Activated CD8-positive, alpha-beta T cell treated with anti-CD3 and anti-CD28 coated beads for 36 hours (primary cell): ENCODE measurements around the gene AGK. TPM values are rescaled to one million over a fixed set of nuclear protein-coding genes. Genes with fewer than 3 reads are reported as not detected.

ENCODE experiments used
- ATAC-seq: fragments of 200-7000 bp; cut with Tn5 transposase; one replicate; pipeline ENCODE4 v1.10.0; 2021; ENCODE audit warnings: mild to moderate bottlenecking, moderate library complexity
- CTCF ChIA-PET: fragments of 350-600 bp; sonication (Branson Sonifier 250); formaldehyde crosslinking; loops from one replicate; lab custom pipeline; 2021; ENCODE audit warnings: antibody characterized with exemption; lab: Charles Lee
- POLR2A ChIA-PET: fragments of 350-600 bp; sonication (Branson Sonifier 250); formaldehyde crosslinking; loops from one replicate; lab custom pipeline; 2021; ENCODE audit warnings: antibody characterized with exemption; lab: Charles Lee
- DNase-seq: peaks from one replicate; pipeline ENCODE4 v3.0.0-alpha.2; 2020
- H3K27ac Mint-ChIP-seq: one replicate; pipeline ENCODE4 v1.8.0; 2021; ENCODE audit warnings: mild to moderate bottlenecking, mixed read lengths
- H3K27me3 Mint-ChIP-seq: one replicate; pipeline ENCODE4 v1.8.0; 2021; ENCODE audit warnings: mixed read lengths
- H3K36me3 Mint-ChIP-seq: one replicate; pipeline ENCODE4 v1.8.0; 2021; ENCODE audit warnings: low read depth, mixed read lengths
- H3K4me1 Mint-ChIP-seq: one replicate; pipeline ENCODE4 v1.8.0; 2021; ENCODE audit warnings: low read depth, mixed read lengths
- H3K4me3 Mint-ChIP-seq: one replicate; pipeline ENCODE4 v1.8.0; 2021; ENCODE audit warnings: mild to moderate bottlenecking, moderate library complexity, mixed read lengths
- H3K9me3 Mint-ChIP-seq: one replicate; pipeline ENCODE4 v1.8.0; 2021; ENCODE audit warnings: mixed read lengths
- intact Hi-C: fragments of 100-400 bp; cut with micrococcal nuclease; formaldehyde crosslinking; loops from one replicate; pipeline ENCODE4 v1.10.0; 2022
- total RNA-seq, 2 experiments: library from RNA; stranded (reverse); gene quantifications; one replicate each; pipeline ENCODE4 v1.2.3, GENCODE V29; 2021
- TF ChIP-seq, protein P1 (sequence below): fragments of 200-600 bp; IDR thresholded peaks from one replicate; pipeline ENCODE4 v1.8.0; 2022; ENCODE audit warnings: antibody characterized with exemption, mild to moderate bottlenecking

Gene AGK
- total RNA-seq, 2 experiments from 2014 or later = 70.1 to 73.7 TPM

- ATAC-seq (no peak), DNase-seq (no peak)
- H3K27me3 Mint-ChIP-seq = no peaks in the 10 kb centered on the region
- H3K4me3 Mint-ChIP-seq = no peak overlapping the region
- TF ChIP-seq, protein P1, sequence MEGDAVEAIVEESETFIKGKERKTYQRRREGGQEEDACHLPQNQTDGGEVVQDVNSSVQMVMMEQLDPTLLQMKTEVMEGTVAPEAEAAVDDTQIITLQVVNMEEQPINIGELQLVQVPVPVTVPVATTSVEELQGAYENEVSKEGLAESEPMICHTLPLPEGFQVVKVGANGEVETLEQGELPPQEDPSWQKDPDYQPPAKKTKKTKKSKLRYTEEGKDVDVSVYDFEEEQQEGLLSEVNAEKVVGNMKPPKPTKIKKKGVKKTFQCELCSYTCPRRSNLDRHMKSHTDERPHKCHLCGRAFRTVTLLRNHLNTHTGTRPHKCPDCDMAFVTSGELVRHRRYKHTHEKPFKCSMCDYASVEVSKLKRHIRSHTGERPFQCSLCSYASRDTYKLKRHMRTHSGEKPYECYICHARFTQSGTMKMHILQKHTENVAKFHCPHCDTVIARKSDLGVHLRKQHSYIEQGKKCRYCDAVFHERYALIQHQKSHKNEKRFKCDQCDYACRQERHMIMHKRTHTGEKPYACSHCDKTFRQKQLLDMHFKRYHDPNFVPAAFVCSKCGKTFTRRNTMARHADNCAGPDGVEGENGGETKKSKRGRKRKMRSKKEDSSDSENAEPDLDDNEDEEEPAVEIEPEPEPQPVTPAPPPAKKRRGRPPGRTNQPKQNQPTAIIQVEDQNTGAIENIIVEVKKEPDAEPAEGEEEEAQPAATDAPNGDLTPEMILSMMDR = no peak
- intact Hi-C loops = no loop called here
- no peaks in the 10 kb centered on the region for H3K9me3 Mint-ChIP-seq
- CTCF ChIA-PET = no interaction called here
- H3K4me1 Mint-ChIP-seq = no peaks in the 10 kb centered on the region
- H3K27ac Mint-ChIP-seq = no peak overlapping the region
- POLR2A ChIA-PET = no interaction called here
- H3K36me3 Mint-ChIP-seq = peaks cover 34% of the 10 kb centered on the region
Observed at GRCh38 chr7:141634065-141634464, 82.9 kb downstream of the AGK start.

DNA sequence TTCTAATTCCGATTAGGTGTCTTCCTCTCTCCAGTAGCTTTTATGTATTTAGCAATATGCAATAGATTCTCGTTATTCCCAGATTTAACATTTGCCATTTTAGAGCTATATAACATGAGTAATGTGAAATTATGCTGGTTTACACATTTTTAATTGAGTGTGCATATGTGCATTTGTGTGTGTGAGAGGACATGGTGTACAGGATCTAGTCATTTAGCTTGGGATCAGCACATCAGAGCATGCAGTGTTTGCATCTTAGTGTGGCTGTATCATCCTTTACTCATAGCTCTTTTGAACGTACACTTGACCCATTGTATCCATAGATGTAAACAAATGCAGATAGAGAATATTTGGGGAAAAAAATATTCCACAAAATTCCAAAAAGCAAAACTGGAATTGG is 84.8 kb downstream of the AGK start:
- H3K4me1 Mint-ChIP-seq = no peaks in the 10 kb centered on the region
- TF ChIP-seq, protein P1 = no peak
- no peak overlapping the region for H3K4me3 Mint-ChIP-seq
- no peaks in the 10 kb centered on the region for H3K27me3 Mint-ChIP-seq
- H3K27ac Mint-ChIP-seq = no peak overlapping the region
- intact Hi-C loops = no loop called here
- DNase-seq = no peak
- no peaks in the 10 kb centered on the region for H3K9me3 Mint-ChIP-seq
- ATAC-seq = no peak
- ChIA-PET CTCF (interaction anchor here (1.3 to 1.5 kb wide), 2 partner anchors 19 to 102 kb away, joined by 4 to 8 read pairs; partner anchors contain the start of gene SSBP1), POLR2A (no interaction called here)
- H3K36me3 Mint-ChIP-seq = peaks cover 33% of the 10 kb centered on the region

GRCh38 chr7:141640239-141640840 is 89.1 kb downstream of the AGK start:
- no peaks in the 10 kb centered on the region for H3K4me1 Mint-ChIP-seq
- peak overlapping the region; percentile 37 for H3K27ac Mint-ChIP-seq
- no peaks in the 10 kb centered on the region for H3K9me3 Mint-ChIP-seq
- H3K4me3 Mint-ChIP-seq = no peak overlapping the region
- ChIA-PET CTCF (no interaction called here), POLR2A (no interaction called here)
- ATAC-seq (no peak), DNase-seq (no peak)
- intact Hi-C loops = no loop called here
- TF ChIP-seq, protein P1 = no peak
- peaks cover 30% of the 10 kb centered on the region for H3K36me3 Mint-ChIP-seq
- no peaks in the 10 kb centered on the region for H3K27me3 Mint-ChIP-seq

DNA sequence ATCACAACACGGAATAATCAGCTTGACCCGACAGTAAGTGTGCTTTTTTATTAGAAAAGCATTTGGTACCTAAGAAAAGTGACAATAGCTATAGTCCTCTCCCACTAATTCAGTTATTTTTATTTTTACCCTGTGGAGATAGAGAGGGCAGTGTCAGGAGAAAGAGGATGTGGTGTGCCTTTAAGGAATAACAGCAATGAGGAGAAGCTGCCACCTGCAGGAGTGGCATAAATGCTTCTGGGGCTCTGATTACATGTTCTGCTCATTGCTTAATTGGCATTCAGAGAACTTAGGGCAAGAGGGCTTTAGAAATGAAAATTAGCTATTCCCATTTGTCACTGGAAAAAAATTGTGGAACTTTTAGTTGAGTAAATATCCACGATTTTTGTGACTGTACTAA is 90.7 kb downstream of the AGK start:
- no peak overlapping the region for H3K4me3 Mint-ChIP-seq
- intact Hi-C loops = no loop called here
- no peaks in the 10 kb centered on the region for H3K4me1 Mint-ChIP-seq
- DNase-seq (no peak), ATAC-seq (no peak)
- no peak overlapping the region for H3K27ac Mint-ChIP-seq
- peaks cover 34% of the 10 kb centered on the region for H3K36me3 Mint-ChIP-seq
- no peaks in the 10 kb centered on the region for H3K9me3 Mint-ChIP-seq
- TF ChIP-seq, protein P1 = no peak
- H3K27me3 Mint-ChIP-seq = no peaks in the 10 kb centered on the region
- CTCF ChIA-PET = interaction anchor here (1.2 to 4.0 kb wide), 3 partner anchors 13 to 96 kb away, joined by 3 to 25 read pairs (median 4); no protein-coding TSS in a partner anchor
- POLR2A ChIA-PET = no interaction called here

GRCh38 chr7:141645188-141645587 is 94.0 kb downstream of the AGK start:
- intact Hi-C loops = no loop called here
- no peak for DNase-seq
- ChIA-PET CTCF (interaction anchor here (4.0 kb wide), 1 partner anchor 9 kb away, joined by 25 read pairs; no protein-coding TSS in a partner anchor), POLR2A (no interaction called here)
- TF ChIP-seq, protein P1 = no peak
- H3K4me3 Mint-ChIP-seq = no peak overlapping the region
- H3K27ac Mint-ChIP-seq = no peak overlapping the region
- H3K36me3 Mint-ChIP-seq = peaks cover 30% of the 10 kb centered on the region
- no peaks in the 10 kb centered on the region for H3K4me1 Mint-ChIP-seq
- no peaks in the 10 kb centered on the region for H3K9me3 Mint-ChIP-seq
- ATAC-seq = no peak
- no peaks in the 10 kb centered on the region for H3K27me3 Mint-ChIP-seq
